ENCODE measurements around the gene FNDC1.

The FNDC1 gene

DNA sequence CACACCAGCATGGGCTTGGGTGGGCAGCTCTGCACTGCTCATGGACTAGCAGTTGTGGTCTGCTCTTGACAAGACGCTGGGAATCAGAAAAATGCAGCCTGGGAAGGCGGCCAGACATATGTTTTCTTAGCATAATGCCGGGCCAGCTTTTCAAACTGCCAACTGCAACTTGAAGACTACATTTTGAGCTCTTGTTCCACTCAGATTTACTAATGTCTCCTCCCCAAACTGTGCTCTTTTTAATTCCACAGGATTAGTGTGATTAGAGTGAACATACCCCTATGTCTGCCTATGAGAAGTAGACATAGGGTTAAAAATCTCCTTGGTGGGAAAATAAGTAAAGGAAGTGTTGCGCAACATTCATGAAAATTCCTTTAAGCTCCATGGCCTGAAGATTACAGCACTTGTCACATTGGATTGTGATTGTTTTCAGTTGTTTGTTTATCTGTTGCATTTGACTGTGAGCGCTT is 5.3 kb upstream of the FNDC1 start:
- DNase-seq, result no peak

DNA sequence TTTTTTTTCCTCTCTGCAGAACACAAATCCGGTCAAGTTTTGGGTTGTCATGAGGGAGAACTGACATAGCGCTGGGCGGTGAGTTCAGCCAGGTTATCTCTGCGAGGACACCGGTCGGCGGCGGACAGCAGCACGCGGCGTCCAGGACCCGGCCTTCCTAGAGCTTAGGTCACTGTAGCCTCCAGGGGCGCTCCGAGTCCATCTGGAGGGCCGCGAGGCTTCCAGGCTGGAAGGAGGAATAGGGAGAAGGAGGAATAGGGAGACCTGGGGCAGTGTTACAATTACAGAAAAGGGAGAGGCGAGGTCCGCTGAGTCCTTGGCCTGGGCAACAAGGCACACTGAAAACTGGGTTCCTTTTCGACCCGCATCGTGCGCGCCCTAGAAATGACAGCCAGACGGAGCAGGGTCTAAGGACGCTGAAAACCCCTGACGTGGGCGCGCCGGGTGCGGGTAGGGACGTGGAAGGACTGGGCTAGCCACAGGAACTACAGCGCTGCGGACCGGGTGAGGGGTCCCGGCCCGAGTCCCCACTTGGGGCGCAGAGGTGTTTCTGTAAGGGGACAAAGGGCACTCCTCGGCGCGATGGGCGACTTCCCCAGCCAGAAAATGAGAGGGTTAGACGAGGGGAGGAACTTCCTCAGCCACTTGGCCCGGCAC is 536 bp upstream of the FNDC1 start:
- DNase-seq, result no peak

GRCh38 chr6:159169557-159170332 is 545 bp downstream of the FNDC1 start:
- DNase-seq, result no peak

DNA sequence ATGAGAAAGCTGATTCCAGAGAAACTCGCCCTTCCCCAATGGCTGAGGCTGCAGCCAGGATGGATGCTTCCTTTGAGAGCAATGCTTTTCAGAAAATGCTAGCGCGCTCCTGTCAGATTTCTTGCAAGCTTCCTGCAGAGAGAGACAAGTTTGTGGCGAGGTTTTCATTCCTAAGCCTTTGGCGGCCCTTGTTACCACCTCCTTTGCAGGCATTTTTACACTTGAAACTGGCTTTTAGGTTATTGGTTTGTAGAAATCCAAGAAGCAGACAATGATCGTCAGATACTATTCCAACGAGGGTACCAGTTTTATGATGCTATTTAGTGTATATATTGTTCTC is 1.1 kb downstream of the FNDC1 start:
- DNase-seq, result no peak

GRCh38 chr6:159170999-159171712 is 2.0 kb downstream of the FNDC1 start:
- no peak for DNase-seq

- no peak for DNase-seq
These were observed 2.9 kb downstream of the FNDC1 start for GRCh38 chr6:159172091-159172491.

GRCh38 chr6:159174263-159174969 is 5.2 kb downstream of the FNDC1 start:
- DNase-seq, result peak; percentile 17

DNA sequence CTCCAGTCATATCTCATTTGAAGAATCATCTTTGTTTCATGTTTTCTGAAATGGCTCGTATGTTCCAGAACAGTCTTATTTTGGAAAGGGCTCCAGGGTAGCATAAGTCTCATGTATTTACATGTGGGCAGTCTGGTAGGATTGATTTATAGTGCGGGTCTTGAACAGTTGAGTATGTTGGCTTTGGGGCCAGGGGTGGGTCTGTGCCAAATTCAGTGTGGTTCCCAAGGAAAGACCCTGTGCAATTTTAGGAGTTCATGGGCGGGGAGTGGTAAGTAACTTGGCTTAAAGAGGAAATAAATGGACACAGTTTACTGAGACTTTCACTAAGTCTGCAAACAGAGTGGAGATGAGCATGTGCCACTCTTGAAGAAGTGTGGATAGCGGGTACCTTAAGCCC is 7.7 kb downstream of the FNDC1 start:
- DNase-seq, result no peak

- no peak for DNase-seq
These were observed 9.6 kb downstream of the FNDC1 start for GRCh38 chr6:159178847-159179246.

DNA sequence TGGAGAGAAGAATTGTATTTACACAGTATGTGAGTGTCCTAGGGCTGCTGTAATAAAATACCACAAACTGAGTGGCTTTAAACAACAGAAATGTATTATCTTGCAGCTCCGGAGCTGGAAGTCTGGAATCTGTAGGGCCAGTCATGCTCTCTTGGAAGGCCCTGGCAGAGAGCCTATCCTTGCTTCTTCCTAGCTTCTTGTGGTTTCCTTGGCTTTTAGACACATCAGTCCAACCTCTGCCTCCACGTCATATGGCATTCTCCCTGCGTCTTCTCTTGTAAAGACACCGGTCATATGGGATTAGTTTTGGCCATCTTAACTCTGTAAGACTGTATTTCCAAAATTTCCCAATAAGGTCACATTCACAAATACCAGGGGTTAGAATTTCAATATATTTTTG is 10.8 kb downstream of the FNDC1 start:
- DNase-seq, result no peak

DNA sequence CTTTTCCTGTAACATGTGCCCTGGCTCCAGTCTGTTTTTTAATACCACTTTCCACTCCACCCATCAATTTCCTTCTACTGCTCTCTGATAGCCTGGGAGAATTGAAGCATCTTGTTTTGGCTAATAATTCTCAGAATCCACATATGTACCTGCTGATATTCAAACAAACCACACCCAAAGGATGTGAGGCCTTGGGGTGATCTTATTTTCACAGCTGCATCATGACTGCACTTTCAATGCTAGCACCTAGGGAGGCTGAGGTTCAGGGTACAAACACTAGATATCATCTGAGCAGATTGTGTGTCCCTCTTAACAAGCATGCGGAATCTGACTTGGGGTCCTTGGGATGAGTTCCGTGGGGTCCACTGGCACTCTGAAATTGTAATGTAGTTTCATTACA is 12.7 kb downstream of the FNDC1 start:
- DNase-seq, result no peak

GRCh38 chr6:159184559-159184958 is 15.4 kb downstream of the FNDC1 start:
- no peak for DNase-seq

DNA sequence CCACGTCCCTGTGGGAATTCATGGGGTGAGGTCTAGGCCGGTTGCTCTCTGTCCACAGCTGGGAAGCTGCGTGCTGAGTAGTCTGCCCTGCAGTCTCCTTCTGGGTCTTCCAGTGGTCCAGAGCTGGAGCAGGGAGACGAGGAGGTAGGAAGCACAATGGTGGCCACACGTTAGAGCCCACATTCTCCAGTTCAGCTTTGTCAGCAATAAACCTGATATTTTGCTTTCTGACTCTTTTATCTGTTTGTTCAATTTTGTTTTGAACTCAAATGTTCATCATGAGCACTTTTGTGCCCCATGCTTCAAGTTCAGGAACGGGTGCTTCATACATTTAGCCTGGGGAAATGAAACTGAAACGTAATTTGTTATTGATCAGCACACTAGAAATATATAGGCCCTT is 21.3 kb downstream of the FNDC1 start:
- no peak for DNase-seq

GRCh38 chr6:159193923-159194322 is 24.7 kb downstream of the FNDC1 start:
- no peak for DNase-seq

- DNase-seq, result no peak
These were observed 25.2 kb downstream of the FNDC1 start for GRCh38 chr6:159194421-159194820.

DNA sequence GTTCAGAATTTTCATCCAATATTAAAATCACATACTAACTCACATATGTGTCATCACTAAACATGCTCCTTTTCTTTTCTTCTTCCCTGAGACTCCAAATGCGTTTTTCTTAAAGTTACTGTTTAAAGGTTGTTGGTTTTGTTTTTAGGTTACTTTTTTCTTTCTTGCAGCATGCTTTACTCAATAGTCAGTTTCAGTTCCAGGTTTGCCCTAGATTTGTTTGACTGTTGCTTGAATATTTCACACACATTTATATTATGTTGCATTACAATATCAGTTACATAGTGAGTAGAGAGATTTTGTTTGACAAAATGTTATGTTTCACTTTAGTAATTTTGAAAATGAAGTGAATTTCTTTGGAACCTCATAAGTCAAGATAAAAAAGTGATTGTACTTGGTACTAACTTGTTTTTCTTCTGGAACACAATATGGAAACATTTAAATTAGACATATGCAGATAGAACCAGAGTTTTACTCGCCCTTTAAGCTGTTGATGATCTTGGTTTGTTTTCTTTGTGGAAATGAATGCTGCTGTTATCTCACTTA is 27.3 kb downstream of the FNDC1 start:
- no peak for DNase-seq

- no peak for DNase-seq
These were observed 28.1 kb downstream of the FNDC1 start for GRCh38 chr6:159197251-159197650.

- DNase-seq, result no peak
These were observed 32.1 kb downstream of the FNDC1 start for GRCh38 chr6:159201336-159201735.

DNA sequence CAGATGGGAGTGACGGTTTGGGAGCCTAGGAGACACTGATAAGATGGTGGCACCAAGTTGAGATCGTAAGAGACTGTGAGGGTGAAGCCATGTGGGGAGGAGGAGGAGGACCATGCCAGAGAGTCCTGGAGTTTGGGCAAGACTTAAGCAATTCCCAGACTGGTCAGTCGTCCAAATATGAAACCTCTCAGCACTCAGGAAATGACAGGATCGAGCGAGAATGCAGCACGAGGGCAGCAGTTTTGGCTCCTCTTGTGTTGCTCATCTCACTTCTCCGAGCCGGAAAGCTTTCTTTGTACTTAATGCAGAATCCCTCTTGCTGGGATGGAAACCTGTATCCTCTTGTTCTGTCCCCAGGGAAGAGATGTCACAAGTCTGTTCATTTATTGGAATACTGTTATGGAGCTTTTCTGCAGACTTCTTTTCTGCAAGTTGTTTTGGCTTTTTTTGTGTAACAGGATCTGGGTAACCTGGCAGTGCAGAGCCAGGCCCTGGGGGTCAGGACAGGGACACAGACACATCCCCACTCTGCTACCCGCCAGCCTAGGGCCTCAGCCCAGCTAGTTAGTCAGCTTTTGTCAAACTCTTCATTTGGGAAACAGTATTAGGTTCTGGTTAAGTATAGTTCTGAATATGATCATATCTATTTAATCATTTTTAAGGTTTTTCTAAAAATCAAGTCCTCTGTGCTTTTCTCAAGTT is 34.3 kb downstream of the FNDC1 start:
- no peak for DNase-seq

GRCh38 chr6:159204605-159205004 is 35.4 kb downstream of the FNDC1 start:
- DNase-seq, result no peak

DNA sequence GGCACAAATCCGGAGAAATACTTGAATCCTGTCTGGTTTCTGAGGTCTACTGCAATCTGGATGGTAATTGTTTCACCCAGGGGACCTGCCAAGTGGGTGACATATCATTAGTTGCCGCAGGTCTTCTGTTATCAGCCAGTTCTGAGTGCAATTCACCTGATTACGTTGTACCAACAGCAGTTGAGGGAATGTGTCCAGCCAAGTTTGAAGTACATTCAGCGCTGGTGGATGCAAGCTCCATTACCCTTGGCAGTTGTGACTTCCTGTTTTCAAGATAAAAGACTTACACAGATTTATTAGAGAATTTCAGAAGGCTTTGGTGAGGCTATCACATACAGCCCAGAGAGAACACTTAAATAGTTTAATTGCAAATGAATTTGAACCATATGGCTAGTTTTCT is 42.8 kb downstream of the FNDC1 start:
- no peak for DNase-seq

- no peak for DNase-seq
These were observed 43.5 kb downstream of the FNDC1 start for GRCh38 chr6:159212525-159213280.
